HG03066 (cell line): Measurements from ENCODE around the gene CCDC12.

ENCODE experiments used
- ATAC-seq: cut with Tn5 transposase; IDR thresholded peaks from one replicate; pipeline ENCODE4 v1.9.1; 2021; ENCODE audit warnings: low read depth; ENCODE audit not compliant: unreplicated experiment

The CCDC12 gene

GRCh38 chr3:46910166-46910760, 66.3 kb downstream of the CCDC12 start:
- ATAC-seq: no peak

DNA sequence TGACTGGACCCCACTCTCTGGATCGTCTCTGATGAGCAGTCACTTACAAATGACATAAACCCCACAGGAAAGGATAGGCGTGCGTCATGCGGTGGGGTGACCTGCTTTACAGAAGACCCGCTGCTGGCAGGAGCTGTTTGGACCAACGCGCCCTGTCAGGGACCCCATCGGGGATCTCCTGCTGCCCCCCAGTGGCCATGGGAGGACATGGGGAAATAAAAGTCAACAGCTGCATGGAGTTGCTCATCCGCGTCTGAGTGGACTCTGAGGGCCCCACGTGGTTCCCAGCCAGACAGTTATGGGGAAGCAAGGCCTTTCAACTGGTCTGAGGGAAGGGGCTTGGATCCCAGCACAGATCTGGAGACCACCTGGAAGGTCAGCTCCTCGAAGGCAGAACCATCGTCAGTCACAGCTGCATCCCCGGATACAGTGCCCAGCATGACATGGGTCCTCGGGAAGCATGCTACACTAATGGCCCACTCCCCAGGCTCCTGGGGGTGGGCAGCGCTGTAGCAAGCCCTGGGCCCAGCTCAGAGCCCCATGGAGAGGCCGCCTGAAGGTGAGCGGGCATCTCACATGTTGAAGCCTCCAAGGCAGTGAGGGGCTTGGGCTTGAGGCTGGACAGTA, 66.9 kb downstream of the CCDC12 start:
- no peak for ATAC-seq

GRCh38 chr3:46908986-46909534, 67.5 kb downstream of the CCDC12 start:
- no peak for ATAC-seq

GRCh38 chr3:46908294-46908985, 68.1 kb downstream of the CCDC12 start:
- ATAC-seq: no peak

GRCh38 chr3:46907960-46908293, 68.6 kb downstream of the CCDC12 start:
- no peak for ATAC-seq

GRCh38 chr3:46907271-46907670, 69.3 kb downstream of the CCDC12 start:
- no peak for ATAC-seq

DNA sequence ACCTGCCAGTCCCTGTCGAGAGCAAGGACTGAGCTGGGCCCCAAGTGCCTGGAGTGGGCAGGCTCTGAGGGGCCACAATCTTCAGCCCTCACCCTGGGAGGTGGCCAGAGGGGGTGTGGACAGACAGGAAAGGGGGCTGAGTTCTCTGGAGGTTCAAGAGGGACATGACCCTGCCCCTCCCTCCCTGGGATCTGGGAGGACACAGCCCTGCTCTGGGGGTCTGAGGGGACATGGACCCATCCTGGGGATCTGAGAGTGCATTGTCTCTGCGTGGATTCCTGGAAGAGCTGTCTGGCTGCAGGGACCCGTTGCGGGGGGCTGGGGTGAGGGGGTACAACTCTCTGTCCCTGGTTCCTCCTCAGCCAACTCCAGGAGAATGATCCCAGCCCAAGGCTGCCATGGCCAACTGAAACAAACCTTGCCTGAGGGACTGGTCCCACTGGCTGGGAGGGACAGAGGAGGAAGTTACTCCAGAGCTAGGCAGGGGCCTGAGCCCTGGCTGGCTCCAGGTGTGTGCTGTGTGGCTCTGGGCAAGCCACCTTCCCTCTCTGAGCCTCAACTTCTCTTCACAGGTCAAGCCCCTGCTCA, 70.0 kb downstream of the CCDC12 start:
- ATAC-seq: no peak

GRCh38 chr3:46905661-46906451, 70.7 kb downstream of the CCDC12 start:
- no peak for ATAC-seq

GRCh38 chr3:46905213-46905560, 71.4 kb downstream of the CCDC12 start:
- ATAC-seq: no peak

- no peak for ATAC-seq
Observed at GRCh38 chr3:46904303-46905212, 72.0 kb downstream of the CCDC12 start.

GRCh38 chr3:46903341-46904302, 72.9 kb downstream of the CCDC12 start:
- ATAC-seq: no peak

- no peak for ATAC-seq
Observed at GRCh38 chr3:46902188-46902631, 74.3 kb downstream of the CCDC12 start.

- ATAC-seq: no peak
Observed at GRCh38 chr3:46901591-46902187, 74.9 kb downstream of the CCDC12 start.

GRCh38 chr3:46901061-46901460, 75.5 kb downstream of the CCDC12 start:
- ATAC-seq: no peak

- no peak for ATAC-seq
Observed at GRCh38 chr3:46900356-46900755, 76.2 kb downstream of the CCDC12 start.

DNA sequence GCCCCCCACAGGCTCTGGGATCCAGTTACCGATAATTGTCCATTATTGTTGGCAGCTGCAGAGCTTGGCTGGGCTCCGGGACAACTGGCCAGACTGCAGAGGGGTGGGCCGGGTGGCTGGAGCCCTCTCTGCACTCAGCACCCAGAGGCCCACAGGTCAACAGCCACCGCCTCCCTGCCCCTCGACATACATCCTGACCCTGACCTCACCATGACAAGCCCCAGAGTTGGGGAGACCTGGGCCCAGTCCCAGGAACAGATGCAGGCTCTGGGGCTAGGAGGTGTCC, 76.6 kb downstream of the CCDC12 start:
- ATAC-seq: no peak

DNA sequence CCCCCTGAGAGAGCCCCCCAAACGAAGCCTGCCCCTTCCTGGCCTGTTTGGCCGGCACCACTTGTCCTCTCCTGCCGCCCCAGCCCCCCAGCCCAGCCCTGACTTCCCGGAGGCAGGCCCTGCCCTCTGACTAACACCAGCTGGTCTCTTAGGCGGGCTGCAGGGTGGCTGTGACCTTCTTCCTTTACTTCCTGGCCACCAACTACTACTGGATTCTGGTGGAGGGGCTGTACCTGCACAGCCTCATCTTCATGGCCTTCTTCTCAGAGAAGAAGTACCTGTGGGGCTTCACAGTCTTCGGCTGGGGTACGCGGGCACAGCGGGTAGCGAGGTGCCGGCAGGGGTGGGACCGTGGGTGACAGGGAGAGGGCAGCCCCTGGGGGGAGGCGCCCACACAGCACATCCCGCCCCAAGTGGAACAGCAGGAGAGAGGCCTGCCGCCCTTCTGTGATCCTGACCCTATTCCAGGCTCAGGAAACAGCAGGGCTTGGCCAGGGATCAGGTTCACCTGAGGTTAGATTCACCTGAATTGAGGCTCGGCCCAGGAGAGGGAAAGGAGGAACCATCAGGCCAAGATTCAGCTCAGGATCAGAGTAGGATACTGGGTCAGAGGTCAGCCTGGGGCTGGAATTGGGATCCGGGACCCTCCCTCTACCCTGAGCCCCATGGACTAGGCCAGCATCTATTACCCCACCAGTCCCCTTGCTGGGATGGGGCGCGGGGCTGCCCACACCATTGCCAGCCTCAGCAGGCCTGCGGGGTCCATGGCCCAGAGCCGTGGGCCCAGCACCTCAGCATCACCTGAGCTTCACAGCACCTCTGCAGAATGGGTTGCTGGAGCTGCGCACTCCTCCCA, 77.2 kb downstream of the CCDC12 start:
- ATAC-seq: no peak
